NCI-H2107 treated with DMSO at 0.1 percent for 48 hours (cell line): ENCODE data around the gene INO80B.
A peak's percentile ranks its signal among the peaks of the same experiment; 100 is the strongest.
"Not testable (repeated sequence)": the region's sequence is repeated elsewhere in the genome, so short reads cannot be mapped to it uniquely, and the experiment has no call there.

Experiments used
- DNase-seq: peaks from one replicate; lab custom pipeline; 2025; ENCODE audit not compliant: unreplicated experiment; lab: John Stamatoyannopoulos, UW

The INO80B gene

DNA sequence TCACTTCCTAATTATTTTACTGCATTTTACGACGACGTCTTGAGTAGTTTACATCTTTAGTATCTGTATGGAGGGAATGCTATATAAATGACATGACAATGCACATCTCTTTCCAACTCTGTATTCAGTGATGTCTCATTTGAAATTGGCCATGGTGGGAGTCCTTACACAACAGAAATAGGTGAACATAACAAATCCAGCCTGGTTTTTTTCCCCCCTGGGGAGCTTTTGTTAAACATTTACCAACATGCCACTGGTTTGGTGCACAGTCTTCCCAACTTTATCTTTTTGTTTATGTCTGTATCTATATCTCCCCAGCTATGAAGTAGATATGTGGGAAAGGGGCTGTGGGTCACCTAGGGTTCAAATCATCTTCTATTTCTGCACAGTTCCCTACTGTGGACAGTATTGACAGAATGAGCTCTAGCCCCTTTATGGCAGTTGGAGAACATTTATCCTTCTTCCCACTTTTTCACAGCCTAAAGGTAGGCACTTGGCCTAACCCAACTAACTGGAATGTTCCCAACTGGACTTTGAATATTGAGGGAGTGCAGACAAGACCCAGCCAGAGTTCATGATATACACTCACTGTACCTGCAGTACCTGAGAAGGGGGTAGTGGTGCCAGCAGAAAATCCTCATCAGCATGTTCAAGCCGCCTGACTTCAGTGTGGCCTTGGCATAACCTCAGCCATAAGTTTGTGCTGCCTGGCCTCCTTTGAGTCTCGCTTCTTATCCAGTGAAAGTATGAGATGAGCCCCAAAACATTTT is 7.5 kb upstream of the INO80B start:
- DNase-seq, result no peak

DNA sequence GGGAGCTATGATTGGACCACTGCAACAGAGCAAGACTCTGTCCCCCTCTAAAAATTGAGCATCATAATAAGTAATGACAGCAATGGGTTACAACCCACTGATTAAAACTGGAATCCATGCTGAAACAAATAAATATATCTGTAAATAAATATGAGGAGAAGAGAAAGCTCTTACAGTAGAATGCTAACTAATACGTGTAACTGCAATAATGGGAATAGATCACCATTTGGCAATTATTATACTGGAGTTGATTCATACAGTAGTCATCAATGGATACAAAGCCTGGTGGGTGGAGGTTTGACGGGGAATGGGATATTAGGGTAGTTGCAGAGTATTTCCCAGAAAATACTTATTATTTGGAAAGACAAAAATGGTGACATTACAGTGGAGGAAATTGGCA is 6.1 kb upstream of the INO80B start:
- no peak for DNase-seq

DNA sequence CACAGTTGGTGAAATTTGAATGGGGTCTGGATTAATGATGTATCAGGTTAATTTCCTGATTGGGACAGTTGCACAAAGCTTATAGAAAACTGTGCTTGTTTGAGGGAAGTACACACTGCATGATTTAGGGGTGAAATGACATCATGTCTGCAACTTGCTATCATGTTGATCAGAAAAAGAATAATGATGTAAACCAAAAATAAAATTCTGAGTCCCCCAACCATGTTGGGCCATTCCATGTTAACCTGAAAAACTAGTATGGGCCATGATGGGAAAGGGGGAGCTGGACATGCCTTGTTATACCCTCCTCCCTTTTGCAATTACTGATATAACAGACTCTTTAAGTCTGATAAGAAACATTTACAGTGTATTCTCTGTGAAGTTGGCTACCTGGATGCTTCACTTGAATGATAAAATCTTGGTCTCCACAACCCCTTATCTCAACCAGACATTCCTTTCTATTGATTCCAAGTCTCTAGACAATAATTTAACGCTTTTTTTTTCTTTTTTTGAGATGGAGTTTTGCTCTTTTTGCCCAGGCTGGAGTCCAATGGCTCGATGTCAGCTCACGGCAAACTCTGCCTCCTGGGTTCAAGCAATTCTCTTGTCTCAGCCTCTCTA is 4.2 kb upstream of the INO80B start:
- DNase-seq, result no peak

- no peak for DNase-seq
These were observed 2.3 kb downstream of the INO80B start for GRCh38 chr2:74457129-74457548.

DNA sequence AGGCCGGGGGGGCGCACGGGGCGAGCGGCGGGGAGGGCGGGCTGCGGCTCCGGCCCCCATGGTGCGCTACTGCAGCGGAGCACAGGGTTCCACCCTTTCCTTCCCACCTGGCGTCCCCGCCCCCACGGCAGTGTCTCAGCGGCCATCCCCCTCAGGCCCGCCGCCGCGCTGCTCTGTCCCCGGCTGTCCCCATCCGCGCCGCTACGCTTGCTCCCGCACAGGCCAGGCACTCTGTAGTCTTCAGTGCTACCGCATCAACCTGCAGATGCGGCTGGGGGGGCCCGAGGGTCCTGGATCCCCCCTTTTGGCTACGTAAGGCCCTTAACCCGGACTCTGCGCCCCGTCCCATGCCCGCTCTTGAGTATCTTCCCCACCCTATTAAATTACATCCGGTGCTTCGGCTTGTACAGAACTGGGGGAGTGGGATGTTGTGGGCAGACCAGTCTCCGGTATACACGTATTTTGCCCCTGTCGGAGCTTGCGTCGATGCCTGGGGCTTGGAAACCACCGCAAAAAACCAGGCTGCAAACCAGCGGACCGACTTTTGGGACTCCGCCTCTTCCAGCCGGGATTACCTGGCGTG is 2.8 kb downstream of the INO80B start:
- DNase-seq, result peak; percentile 50

GRCh38 chr2:74458132-74458937 is 3.4 kb downstream of the INO80B start, which contains the start of gene WBP1:
WBP1 (plus strand) TSS chr2:74458438; CDS start chr2:74458603, 165 bp downstream.
- peak; percentile 99 for DNase-seq

DNA sequence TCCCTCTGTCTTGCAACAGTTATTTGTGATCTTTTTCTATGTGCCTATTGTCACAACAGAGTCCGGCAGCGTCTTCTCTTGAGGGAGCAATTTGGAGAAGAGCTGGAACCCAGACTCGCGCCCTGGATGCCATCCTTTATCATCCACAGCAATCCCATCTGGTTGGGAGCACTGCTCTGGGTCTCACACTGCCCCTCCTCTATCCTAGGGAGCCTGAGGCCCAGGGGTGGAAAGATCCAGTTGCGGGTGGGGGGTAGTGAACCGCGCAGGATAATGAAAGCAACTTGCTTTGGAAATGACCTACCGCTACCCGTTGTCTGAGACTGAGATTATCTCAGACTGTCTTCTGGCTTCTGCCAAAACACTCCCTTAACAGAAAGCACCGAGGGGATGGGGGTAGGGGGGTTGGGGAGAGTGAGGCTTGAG is 4.1 kb downstream of the INO80B start:
- no peak for DNase-seq

GRCh38 chr2:74459503-74460118 is 4.7 kb downstream of the INO80B start:
- not testable (repeated sequence) for DNase-seq

DNA sequence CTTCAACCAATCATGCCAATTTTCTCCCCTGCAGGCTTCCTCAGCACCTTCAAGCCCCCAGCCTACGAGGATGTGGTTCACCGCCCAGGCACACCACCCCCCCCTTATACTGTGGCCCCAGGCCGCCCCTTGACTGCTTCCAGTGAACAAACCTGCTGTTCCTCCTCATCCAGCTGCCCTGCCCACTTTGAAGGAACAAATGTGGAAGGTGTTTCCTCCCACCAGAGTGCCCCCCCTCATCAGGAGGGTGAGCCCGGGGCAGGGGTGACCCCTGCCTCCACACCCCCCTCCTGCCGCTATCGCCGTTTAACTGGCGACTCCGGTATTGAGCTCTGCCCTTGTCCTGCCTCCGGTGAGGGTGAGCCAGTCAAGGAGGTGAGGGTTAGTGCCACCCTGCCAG is 5.3 kb downstream of the INO80B start:
- DNase-seq, result not testable (repeated sequence)

- DNase-seq, result no peak
These were observed 6.5 kb downstream of the INO80B start for GRCh38 chr2:74461187-74462053.

DNA sequence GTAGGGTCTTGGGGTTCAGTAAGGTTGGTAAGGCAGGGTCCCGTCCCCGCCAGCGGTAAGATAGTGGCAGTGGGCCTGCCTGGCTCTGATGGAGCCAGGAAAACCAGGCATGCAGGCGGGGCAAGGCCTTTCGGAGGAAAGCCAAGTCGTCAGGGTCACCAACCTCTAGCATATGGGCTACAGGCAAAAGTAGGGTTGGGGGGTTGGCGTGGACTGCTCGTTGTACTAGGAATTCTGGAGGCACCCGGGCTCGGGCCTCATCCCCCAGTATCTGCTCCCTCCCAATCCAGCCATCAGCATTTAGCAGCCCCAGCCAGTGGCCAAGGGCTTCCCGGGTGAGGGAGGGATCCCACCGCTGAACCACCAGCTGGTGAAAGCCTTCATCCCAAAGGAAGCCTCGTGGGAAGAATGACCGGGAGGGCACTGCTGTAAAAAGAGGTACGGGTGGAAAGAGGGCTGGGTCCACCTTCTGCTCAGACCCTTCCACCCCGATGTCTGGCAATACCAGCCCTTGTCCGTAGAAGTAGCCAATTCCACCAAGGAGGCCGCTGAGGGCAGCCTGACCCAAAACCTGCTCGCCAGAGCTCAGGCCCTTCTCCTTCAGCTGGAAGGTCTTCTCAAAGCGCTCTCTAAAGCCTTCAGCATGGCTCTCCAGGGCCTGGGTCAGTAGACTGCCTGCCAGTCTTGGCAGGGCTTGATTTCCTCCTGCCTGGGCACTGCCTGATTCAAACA is 7.3 kb downstream of the INO80B start:
- DNase-seq, result no peak

- DNase-seq, result no peak
These were observed 7.9 kb downstream of the INO80B start for GRCh38 chr2:74462786-74463105.

DNA sequence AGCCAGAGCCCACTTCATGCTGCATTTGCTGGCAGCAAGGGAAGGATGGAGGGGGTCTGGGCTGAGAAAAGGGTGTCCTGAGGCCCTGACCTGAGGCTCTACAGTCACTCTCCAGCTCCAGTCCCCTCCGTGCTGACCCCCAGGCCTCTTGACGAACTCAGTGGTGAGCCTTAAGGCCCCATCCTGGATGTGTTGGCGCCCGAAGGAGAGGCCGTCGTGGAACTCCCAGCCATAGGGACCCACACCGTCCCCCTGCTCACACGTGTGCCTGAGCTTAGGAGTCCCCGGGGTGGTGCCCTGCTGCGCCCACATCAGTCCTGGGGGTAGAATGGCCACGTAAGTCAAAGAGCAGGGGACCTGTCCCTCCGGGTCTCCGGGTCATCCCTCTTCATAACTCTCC is 9.5 kb downstream of the INO80B start:
- DNase-seq, result no peak

- DNase-seq, result not testable (repeated sequence)
These were observed 15.9 kb downstream of the INO80B start for GRCh38 chr2:74470742-74471141.

DNA sequence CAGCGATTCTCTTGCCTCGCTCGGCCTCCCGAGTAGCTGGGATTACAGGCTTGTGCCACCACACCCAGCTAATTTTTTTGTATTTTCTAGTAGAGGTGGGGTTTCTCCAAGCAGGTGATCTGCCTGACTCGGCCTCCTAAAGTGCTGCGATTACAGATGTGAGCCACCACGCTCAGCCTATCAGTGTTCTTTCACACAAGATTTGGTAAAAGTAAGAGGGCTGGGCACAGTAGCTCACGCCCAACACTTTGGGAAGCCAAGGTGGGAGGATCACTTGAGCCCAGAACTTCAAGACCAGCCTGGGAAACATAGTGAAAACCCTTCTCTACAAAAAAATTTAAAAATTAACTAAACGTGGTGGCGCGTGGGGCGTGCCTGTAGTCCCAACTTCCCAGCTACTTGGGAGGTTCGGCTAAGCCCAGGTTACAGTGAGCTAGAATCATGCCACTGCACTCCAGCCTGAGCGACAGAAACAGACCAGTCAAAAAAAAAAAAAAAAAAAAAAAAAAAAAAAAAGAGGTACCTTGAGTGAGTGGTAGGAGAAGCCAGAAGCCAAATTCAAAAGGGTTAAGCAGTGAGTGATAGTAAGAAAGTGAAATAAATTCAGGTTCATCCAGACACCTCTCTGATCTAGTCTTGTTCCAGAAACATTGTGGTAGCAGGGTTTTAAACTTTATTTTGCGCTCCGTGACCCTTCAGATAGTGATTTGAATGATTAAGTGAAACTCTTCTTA is 16.6 kb downstream of the INO80B start:
- DNase-seq, result no peak

- peak; percentile 60 for DNase-seq
These were observed 17.4 kb downstream of the INO80B start, which contains the start of gene MRPL53 for GRCh38 chr2:74472086-74472944. MRPL53 (minus strand) TSS chr2:74472680; CDS start chr2:74472660, 20 bp downstream.

DNA sequence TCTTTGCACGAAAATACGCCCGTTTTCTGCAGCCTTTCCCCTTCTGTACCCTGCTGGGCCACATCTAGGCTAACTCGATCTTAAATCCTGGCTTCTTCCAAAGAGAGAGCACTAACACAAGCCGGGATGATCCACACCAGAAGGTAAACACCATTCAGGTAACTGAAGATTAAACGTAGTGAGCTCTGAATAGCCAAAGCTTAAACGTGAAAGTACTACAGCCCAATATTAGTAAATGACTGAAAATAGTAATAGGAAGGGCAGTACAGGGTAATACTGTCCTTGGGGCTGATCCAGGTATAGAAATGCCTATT is 18.0 kb downstream of the INO80B start:
- no peak for DNase-seq

DNA sequence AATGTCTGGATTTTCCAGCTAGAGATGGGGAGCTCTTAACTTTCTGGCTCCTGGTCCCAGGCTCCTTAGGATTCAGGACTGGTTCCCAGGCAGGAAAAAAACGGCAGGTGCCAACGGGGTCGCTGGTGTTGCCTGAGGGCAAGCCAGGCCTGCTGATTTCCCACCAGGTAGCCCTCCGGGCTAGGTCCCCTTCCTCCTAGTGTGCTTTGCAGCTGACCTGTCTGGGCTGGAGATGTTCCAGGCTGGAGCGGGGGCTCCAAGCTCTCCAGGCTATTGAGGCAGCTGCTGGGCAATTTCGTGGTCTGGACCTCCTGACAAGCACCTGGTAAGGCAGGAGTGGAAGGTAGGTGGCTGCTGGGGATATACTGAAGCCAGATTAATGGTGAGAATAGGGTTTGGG is 19.6 kb downstream of the INO80B start:
- DNase-seq, result no peak
